OCI-LY3 (cell line): ENCODE measurements around the gene KCNIP4.

Experiments
- CTCF ChIP-seq: fragments of 200-600, 300-600 bp; sonication (generic); IDR thresholded peaks from 2 replicates; pipeline ENCODE4 v1.5.1; 2014; ENCODE audit warnings: antibody characterized with exemption, low read length, low read depth
- EZH2phosphoT487 ChIP-seq: fragments of 200-600 bp; shearing (Covaris generic); IDR thresholded peaks from 2 replicates; pipeline ENCODE4 v1.6.1; 2018; ENCODE audit warnings: antibody characterized with exemption, mixed run types, low read depth

GRCh38 chr4:21290562-21290961, 658.0 kb downstream of the KCNIP4 start:
- no peak for TF ChIP-seq CTCF
- TF ChIP-seq EZH2phosphoT487: no peak
